Chondrocyte (in vitro differentiated cells): Measurements from ENCODE around the gene GATA3. TPM values are rescaled to one million over a fixed set of nuclear protein-coding genes. Genes with fewer than 3 reads are reported as not detected.

Experiments used
- DNase-seq: peaks from one replicate; pipeline ENCODE4 v3.0.0; 2021; ENCODE audit warnings: mixed read lengths, low spot score
- H3K27ac Mint-ChIP-seq: one replicate; pipeline ENCODE4 v1.8.0; 2021; ENCODE audit warnings: mild to moderate bottlenecking, moderate library complexity, mixed read lengths; ENCODE audit not compliant: unreplicated experiment
- H3K27me3 Mint-ChIP-seq: 2 replicates; pipeline ENCODE4 v1.8.0; 2021; ENCODE audit warnings: low read depth, mixed read lengths
- H3K36me3 Mint-ChIP-seq: 2 replicates; pipeline ENCODE4 v1.8.0; 2021; ENCODE audit warnings: low read depth, mixed read lengths
- H3K4me1 Mint-ChIP-seq: 2 replicates; pipeline ENCODE4 v1.8.0; 2021; ENCODE audit warnings: low read depth, mild to moderate bottlenecking, mixed read lengths
- H3K4me3 Mint-ChIP-seq: one replicate; pipeline ENCODE4 v1.8.0; 2021; ENCODE audit warnings: mild to moderate bottlenecking, moderate library complexity, mixed read lengths; ENCODE audit not compliant: unreplicated experiment
- H3K9me3 Mint-ChIP-seq: 2 replicates; pipeline ENCODE4 v1.8.0; 2021; ENCODE audit warnings: low read depth, mixed read lengths
- CTCF ChIP-seq: fragments of 200-600 bp; sonication (generic); IDR thresholded peaks from 2 replicates; pipeline ENCODE4 v1.5.0; 2021; ENCODE audit warnings: antibody characterized with exemption, mild to moderate bottlenecking, moderate library complexity
- total RNA-seq: library from RNA; stranded (reverse); gene quantifications from 3 replicates; pipeline ENCODE4 v1.2.1, GENCODE V29; 2021

Gene GATA3
- total RNA-seq, 1 donor from 2014 or later: not detected

GRCh38 chr10:8041284-8041991 is 13.1 kb upstream of the GATA3 start:
- peaks cover 21% of the 10 kb centered on the region for H3K4me1 Mint-ChIP-seq
- no peak for DNase-seq
- H3K9me3 Mint-ChIP-seq: no peaks in the 10 kb centered on the region
- H3K4me3 Mint-ChIP-seq: no peak overlapping the region
- no peak for TF ChIP-seq CTCF
- no peak overlapping the region for H3K27ac Mint-ChIP-seq
- H3K36me3 Mint-ChIP-seq: peaks cover 5% of the 10 kb centered on the region
- peaks cover 89% of the 10 kb centered on the region for H3K27me3 Mint-ChIP-seq

DNA sequence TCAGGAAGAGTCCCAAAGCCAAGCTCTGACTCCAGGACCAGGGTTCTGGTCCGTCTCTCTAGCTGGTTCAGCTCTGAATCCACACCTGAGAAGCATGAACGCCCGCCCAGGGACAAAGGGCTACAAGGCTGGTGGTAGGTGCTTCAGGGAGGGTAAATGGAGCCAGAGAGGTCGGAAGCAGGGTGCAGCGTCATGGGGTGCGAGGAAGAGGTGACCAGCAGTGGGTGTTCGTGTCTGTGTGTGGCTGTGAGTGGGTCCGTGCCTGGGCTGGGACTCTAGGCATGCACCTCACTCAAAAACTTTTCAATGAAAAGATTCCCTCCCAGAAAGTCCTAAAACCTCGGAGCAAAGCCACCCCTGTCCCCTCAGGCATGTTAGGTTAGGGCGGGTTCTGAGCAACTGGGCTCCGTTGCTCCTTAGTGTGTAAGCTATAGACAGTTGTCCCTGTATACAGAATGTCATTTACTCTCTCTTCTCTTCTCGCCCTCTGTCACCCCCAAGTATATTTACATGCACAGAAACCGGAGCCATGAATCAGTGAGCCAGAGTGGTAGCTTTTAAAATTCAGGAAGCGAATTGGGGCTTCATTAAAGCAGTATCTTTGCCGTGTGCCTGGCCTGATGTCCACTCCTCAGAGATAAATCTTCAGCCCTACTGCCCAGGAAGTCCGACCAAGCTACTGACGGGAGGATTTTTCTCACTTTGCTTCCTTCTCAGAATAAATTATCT is 12.3 kb upstream of the GATA3 start:
- no peak overlapping the region for H3K27ac Mint-ChIP-seq
- H3K9me3 Mint-ChIP-seq: no peaks in the 10 kb centered on the region
- no peak for TF ChIP-seq CTCF
- no peak overlapping the region for H3K4me3 Mint-ChIP-seq
- peaks cover 21% of the 10 kb centered on the region for H3K4me1 Mint-ChIP-seq
- H3K27me3 Mint-ChIP-seq: peaks cover 93% of the 10 kb centered on the region
- DNase-seq: no peak
- H3K36me3 Mint-ChIP-seq: peaks cover 5% of the 10 kb centered on the region

- TF ChIP-seq CTCF: no peak
- Mint-ChIP-seq H3K27ac (no peak overlapping the region), H3K9me3 (no peaks in the 10 kb centered on the region), H3K4me1 (peaks cover 21% of the 10 kb centered on the region), H3K4me3 (no peak overlapping the region), H3K27me3 (peaks cover 94% of the 10 kb centered on the region), H3K36me3 (peaks cover 5% of the 10 kb centered on the region)
- no peak for DNase-seq
Observed at GRCh38 chr10:8042721-8043568, 11.5 kb upstream of the GATA3 start.

- Mint-ChIP-seq H3K4me1 (peaks cover 21% of the 10 kb centered on the region), H3K9me3 (no peaks in the 10 kb centered on the region), H3K36me3 (peaks cover 3% of the 10 kb centered on the region), H3K27ac (no peak overlapping the region), H3K4me3 (no peak overlapping the region), H3K27me3 (peaks cover 89% of the 10 kb centered on the region)
- no peak for TF ChIP-seq CTCF
- no peak for DNase-seq
Observed at GRCh38 chr10:8043569-8044306, 10.8 kb upstream of the GATA3 start.
